Measurements from ENCODE around the gene KRT20.

DNA sequence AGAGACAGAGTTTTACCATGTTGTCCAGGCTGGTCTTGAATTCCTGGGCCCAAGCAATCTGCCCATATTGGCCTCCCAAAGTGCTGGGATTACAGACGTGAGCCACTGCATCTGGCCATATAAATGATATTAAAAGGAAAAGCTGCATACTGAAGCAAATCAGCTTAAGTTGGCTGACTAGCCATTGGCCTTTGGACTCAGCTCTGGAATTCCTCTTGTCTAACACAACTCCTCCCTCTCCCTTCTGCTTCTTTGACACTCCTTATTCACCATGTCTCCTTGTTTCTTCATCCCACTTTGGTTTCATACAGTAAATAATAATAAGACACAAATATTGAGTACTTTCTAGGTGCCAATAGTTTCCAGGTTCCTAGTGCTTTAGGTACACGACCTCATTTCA lies 25.5 kb downstream of the KRT20 start:
- TF ChIP-seq, protein P1, sequence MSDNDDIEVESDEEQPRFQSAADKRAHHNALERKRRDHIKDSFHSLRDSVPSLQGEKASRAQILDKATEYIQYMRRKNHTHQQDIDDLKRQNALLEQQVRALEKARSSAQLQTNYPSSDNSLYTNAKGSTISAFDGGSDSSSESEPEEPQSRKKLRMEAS (IDR thresholded peaks at IDR 0.05): no peak
- TF ChIP-seq, protein P2, sequence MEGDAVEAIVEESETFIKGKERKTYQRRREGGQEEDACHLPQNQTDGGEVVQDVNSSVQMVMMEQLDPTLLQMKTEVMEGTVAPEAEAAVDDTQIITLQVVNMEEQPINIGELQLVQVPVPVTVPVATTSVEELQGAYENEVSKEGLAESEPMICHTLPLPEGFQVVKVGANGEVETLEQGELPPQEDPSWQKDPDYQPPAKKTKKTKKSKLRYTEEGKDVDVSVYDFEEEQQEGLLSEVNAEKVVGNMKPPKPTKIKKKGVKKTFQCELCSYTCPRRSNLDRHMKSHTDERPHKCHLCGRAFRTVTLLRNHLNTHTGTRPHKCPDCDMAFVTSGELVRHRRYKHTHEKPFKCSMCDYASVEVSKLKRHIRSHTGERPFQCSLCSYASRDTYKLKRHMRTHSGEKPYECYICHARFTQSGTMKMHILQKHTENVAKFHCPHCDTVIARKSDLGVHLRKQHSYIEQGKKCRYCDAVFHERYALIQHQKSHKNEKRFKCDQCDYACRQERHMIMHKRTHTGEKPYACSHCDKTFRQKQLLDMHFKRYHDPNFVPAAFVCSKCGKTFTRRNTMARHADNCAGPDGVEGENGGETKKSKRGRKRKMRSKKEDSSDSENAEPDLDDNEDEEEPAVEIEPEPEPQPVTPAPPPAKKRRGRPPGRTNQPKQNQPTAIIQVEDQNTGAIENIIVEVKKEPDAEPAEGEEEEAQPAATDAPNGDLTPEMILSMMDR (IDR thresholded peaks at IDR 0.05; ENCODE audit: low read depth, low read length, missing input control): no peak
- TF ChIP-seq YY1 (IDR thresholded peaks at IDR 0.05) (no peak), SP1 (IDR thresholded peaks at IDR 0.05) (no peak)
